HG02623 (cell line): ENCODE measurements around the gene SBDS.

Experiments used
- ATAC-seq: cut with Tn5 transposase; IDR thresholded peaks from one replicate; pipeline ENCODE4 v1.9.1; 2021; ENCODE audit warnings: moderate library complexity; ENCODE audit not compliant: unreplicated experiment

SBDS gene

GRCh38 chr7:66948480-66949109 is 46.8 kb downstream of the SBDS start:
- ATAC-seq: no peak

DNA sequence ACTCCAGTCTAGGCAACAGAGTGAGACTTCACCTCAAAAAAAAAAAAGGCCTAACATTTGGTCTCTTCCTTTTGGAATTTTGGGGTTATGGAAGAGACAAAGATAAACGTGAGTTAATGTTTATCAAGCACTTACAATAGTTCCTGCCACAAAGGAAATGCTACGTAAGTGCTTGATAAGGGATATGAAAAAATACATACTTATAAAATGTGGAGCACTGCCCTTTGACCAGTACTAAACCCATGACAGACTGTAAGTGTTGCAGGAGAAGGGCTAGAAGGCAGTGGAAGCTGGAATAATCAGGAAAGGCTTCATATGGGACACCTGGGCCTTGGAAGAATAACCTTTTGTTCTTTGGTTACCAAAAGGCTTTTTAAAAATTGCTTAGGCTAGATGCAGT is 48.8 kb downstream of the SBDS start:
- no peak for ATAC-seq

GRCh38 chr7:66939325-66939724 is 56.1 kb downstream of the SBDS start:
- ATAC-seq: no peak

GRCh38 chr7:66937940-66938339 is 57.4 kb downstream of the SBDS start:
- no peak for ATAC-seq
